Measurements from ENCODE around the gene SLC30A5.

DNA sequence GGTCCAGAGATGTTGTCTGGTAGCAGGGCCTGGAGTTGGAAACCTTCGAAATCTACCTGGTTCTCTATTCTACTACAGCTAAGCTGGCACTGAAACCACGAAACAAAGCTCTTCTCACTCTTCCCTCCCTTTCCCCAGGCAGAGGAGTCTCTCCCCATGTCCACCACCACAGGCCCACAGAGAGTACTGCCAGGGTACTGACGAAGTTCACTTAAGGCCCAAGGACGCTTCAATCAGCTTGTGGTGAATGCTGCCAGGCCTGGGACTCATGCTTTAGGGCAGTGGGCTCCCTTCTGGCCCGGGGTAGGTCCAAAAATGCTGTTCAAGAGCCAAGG, 55.8 kb downstream of the SLC30A5 start:
- TF ChIP-seq, protein P1, sequence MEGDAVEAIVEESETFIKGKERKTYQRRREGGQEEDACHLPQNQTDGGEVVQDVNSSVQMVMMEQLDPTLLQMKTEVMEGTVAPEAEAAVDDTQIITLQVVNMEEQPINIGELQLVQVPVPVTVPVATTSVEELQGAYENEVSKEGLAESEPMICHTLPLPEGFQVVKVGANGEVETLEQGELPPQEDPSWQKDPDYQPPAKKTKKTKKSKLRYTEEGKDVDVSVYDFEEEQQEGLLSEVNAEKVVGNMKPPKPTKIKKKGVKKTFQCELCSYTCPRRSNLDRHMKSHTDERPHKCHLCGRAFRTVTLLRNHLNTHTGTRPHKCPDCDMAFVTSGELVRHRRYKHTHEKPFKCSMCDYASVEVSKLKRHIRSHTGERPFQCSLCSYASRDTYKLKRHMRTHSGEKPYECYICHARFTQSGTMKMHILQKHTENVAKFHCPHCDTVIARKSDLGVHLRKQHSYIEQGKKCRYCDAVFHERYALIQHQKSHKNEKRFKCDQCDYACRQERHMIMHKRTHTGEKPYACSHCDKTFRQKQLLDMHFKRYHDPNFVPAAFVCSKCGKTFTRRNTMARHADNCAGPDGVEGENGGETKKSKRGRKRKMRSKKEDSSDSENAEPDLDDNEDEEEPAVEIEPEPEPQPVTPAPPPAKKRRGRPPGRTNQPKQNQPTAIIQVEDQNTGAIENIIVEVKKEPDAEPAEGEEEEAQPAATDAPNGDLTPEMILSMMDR (IDR thresholded peaks at IDR 0.05; ENCODE audit: insufficient read depth, low read depth, low read length): no peak
- no peak for TF ChIP-seq EZH2 (IDR thresholded peaks at IDR 0.05; ENCODE audit: insufficient read depth, low read length)

Data from astrocyte (in vitro differentiated cells and primary cell).